Measurements from ENCODE around the gene CCDC33.

- peak; percentile 41 to 59 for TF ChIP-seq CTCF (IDR thresholded peaks at IDR 0.05; ENCODE audit: extremely low read depth in 1 of 2, insufficient read depth in 1 of 2, low read depth in 1 of 2, low read length in 2 of 2)
- TF ChIP-seq POLR2A (IDR thresholded peaks at IDR 0.05; ENCODE audit: low read depth, low read length) = no peak
- TF ChIP-seq EZH2 (IDR thresholded peaks at IDR 0.05; ENCODE audit: borderline replicate concordance, low read depth, low read length, severe bottlenecking) = no peak
- TF ChIP-seq JUN (IDR thresholded peaks at IDR 0.05; ENCODE audit: borderline replicate concordance, insufficient read depth, insufficient read length, low read depth) = no peak
- TF ChIP-seq MAX (IDR thresholded peaks at IDR 0.05; ENCODE audit: insufficient read depth, insufficient read length) = no peak
- TF ChIP-seq POLR2AphosphoS5 (IDR thresholded peaks at IDR 0.05; ENCODE audit: insufficient read depth, low read depth, low read length) = no peak
- no peak for TF ChIP-seq MYC (IDR thresholded peaks at IDR 0.05; ENCODE audit: low read depth, low read length)
- no peak for TF ChIP-seq FOS (IDR thresholded peaks at IDR 0.05; ENCODE audit: borderline replicate concordance, insufficient read depth, low read length)
- no peak for TF ChIP-seq GATA2 (IDR thresholded peaks at IDR 0.05; ENCODE audit: insufficient read depth, insufficient read length, low read depth, low read length)
Measured at GRCh38 chr15:74320352-74321247, 84.5 kb downstream of the CCDC33 start.

Measured in endothelial cell of umbilical vein (primary cell).